HG02759 (cell line): ENCODE results near the gene SHOX.
"Not testable (repeated sequence)": the region's sequence is repeated elsewhere in the genome, so short reads cannot be mapped to it uniquely, and the experiment has no call there.

ENCODE experiments used
- ATAC-seq: cut with Tn5 transposase; IDR thresholded peaks from one replicate; pipeline ENCODE4 v1.9.1; 2021; ENCODE audit warnings: mild to moderate bottlenecking, moderate library complexity; ENCODE audit not compliant: unreplicated experiment

SHOX gene

DNA sequence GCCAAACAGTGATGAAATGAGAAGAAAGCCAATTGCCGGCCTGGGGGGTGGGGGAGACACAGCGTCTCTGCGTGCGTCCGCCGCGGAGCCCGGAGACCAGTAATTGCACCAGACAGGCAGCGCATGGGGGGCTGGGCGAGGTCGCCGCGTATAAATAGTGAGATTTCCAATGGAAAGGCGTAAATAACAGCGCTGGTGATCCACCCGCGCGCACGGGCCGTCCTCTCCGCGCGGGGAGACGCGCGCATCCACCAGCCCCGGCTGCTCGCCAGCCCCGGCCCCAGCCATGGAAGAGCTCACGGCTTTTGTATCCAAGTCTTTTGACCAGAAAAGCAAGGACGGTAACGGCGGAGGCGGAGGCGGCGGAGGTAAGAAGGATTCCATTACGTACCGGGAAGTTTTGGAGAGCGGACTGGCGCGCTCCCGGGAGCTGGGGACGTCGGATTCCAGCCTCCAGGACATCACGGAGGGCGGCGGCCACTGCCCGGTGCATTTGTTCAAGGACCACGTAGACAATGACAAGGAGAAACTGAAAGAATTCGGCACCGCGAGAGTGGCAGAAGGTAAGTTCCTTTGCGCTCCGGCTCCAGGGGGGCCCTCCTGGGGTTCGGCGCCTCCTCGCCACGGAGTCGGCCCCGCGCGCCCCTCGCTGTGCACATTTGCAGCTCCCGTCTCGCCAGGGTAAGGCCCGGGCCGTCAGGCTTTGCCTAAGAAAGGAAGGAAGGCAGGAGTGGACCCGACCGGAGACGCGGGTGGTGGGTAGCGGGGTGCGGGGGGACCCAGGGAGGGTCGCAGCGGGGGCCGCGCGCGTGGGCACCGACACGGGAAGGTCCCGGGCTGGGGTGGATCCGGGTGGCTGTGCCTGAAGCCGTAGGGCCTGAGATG is at the start of gene SHOX:
Gene SHOX, plus strand, starts transcription at position 180 of the 885 bp plus-strand sequence. Its CDS starts 107 bp downstream, at position 287.
- no peak for ATAC-seq

DNA sequence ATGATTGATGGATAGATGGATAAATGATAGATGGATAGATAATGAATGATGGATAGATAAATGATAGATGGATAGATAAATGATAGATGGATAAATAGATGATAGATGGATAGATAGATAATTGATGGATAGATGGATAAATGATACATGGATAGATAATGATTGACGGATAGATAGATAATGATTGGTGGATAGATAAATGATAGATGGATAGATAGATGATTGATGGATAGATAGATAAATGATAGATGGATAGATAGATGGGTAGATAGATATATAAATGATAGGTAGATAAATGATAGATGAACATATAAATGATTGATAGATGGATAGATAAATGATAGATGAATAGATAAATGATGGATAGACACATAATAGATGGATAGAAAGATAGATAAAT is 49.5 kb upstream of the SHOX start:
- no peak for ATAC-seq

GRCh38 chrX:581720-582298 is 48.8 kb upstream of the SHOX start:
- ATAC-seq = no peak

DNA sequence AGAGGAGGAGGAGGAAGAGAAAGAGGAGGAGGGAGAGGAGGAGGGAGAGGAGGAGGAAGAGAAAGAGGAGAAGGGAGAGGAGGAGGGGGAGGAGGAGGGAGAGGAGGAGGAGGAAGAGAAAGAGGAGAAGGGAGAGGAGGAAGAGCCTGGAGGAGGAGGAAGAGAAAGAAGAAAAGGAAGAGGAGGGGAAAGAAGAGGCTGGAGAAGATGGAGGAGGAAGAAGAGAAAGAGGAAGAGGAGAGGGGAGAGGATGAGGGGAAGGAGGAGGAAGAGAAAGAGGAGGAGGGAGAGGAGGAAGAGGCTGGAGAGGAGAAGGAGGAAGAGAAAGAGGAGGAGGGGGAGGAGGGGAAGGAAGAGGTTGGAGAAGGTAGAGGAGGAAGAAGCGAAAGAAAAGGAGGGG is 46.0 kb upstream of the SHOX start:
- ATAC-seq = no peak

DNA sequence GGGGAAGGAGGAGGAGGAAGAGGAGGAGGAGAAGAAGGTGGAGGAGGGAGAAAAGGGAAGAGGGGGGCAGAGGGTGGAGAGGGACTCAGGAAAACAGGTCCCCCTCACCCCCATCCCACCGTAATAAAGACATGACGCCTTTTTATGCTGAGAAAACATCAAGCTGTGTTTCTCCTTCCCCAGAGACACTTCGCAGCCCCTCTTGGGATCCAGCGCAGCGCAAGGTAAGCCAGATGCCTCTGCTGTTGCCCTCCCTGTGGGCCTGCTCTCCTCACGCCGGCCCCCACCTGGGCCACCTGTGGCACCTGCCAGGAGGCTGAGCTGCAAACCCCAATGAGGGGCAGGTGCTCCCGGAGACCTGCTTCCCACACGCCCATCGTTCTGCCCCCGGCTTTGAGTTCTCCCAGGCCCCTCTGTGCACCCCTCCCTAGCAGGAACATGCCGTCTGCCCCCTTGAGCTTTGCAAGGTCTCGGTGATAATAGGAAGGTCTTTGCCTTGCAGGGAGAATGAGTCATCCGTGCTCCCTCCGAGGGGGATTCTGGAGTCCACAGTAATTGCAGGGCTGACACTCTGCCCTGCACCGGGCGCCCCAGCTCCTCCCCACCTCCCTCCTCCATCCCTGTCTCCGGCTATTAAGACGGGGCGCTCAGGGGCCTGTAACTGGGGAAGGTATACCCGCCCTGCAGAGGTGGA is 45.3 kb upstream of the SHOX start:
- ATAC-seq = no peak

DNA sequence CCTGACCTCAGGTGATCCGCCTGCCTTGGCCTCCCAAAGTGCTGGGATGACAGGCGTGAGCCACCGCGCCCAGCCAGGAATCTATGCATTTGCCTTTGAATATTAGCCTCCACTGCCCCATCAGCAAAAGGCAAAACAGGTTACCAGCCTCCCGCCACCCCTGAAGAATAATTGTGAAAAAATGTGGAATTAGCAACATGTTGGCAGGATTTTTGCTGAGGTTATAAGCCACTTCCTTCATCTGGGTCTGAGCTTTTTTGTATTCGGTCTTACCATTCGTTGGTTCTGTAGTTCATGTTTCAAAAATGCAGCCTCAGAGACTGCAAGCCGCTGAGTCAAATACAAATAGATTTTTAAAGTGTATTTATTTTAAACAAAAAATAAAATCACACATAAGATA is 44.2 kb upstream of the SHOX start:
- ATAC-seq = no peak

- not testable (repeated sequence) for ATAC-seq
Measured at GRCh38 chrX:589261-589660, 41.3 kb upstream of the SHOX start.

DNA sequence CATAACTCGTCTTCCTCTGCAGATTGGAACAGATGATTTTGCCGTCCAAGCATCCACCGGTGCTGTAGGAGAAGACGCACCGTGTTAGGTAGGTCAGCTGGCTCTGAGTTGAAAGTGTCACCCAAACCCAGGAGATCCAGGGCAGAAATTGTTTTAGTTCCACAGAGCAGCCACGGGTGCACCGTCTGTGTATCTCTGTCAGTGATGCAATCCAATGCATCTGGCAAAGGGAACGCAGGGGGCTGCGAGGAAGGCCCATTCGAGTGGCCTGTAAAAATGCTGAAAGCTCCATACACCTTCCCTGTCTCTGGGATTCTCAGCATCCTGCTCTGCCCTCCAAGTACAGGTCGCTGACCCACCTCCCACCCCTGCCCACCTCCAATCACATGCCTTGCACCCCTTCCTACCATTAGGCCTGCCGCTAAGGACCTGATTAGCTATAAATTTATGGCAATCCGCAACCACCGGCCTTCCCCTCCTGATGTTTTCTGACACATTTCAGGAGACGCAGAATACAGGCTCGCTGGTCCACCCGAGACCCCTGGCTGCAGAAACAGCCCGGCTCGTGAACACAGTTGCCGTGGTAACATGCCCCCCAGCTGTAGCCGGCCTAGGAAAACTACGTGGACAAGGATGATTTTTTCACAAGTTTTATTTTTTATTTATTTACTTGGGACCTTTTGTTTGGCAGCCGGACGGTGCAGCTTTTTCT is 39.7 kb upstream of the SHOX start:
- no peak for ATAC-seq

GRCh38 chrX:599837-600715 is 30.5 kb upstream of the SHOX start:
- ATAC-seq = no peak

GRCh38 chrX:603029-603428 is 27.6 kb upstream of the SHOX start:
- ATAC-seq = not testable (repeated sequence)

DNA sequence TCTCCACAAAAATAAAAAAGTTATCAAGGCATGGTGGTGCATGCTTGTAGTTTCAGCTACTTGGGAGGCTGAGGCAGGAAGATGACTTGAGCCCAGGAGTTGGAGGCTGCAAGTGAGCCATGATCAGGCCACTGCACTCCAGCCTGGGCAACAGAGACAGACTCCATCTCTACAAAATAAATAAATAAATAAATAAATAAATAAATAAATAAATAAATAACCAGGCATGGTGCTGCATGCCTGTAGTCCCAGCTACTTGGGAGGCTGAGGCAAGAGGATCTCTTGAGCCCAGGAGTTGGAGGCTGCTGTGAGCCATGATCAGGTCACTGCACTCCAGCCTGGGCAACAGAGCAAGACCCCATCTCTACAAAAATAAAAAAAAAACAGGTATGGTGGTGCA is 26.0 kb upstream of the SHOX start:
- not testable (repeated sequence) for ATAC-seq

DNA sequence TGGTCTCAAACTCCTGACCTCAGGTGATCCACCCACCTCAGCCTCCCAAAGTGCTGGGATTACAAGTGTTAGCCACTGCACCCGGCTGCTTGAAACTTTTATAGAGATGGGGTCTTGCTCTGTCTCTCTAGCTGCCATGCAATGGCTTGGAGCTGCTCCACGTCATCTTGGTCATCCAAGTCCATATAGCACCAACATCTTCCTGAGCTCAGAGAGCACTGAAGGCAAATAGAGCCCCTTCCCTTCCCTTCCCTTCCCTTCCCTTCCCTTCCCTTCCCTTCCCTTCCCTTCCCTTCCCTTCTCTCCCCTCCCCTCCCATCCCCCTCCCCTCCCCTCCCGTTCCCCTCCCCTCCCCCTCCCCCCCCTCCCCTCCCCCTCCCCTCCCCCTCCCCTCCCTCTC is 22.5 kb upstream of the SHOX start:
- ATAC-seq = not testable (repeated sequence)

DNA sequence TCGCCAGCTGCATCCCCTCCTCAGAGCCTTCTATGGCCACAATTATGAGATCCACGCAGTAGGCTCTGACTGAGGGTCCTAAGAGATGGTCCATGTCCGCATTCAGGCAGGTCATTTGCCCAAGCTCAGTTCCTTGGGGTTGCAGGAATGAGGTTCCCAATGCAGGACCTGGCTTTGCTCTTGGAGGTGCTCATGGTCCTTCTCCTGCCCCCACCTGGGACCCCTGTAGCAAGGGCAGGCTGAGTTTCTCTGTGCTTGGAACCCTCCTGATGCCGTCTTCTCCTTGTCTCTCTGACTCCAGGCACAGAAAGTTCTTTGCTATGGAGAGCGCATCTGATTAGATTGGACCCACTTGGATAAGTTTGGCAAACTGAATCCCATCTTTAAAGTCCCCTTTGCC is 16.5 kb upstream of the SHOX start:
- ATAC-seq = no peak

DNA sequence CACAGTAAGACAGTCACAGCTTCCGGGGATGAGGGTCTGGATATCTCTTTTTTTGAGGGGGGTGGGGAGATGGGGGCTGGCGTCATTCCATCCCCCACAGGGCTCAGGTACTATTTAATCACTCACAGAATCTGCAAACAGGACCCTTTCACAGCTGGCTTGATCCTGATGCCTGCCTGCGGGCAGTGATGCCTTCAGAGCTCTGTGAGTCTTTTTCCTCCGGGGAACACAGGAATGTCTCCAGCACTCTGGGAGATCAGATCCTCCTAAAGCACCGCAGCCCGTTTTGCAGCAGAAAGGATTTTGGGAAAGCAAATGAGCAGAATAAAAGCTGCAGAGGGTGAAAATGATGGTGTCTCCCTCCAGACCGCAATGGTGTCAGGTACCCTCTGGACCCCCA is 13.2 kb upstream of the SHOX start:
- no peak for ATAC-seq

DNA sequence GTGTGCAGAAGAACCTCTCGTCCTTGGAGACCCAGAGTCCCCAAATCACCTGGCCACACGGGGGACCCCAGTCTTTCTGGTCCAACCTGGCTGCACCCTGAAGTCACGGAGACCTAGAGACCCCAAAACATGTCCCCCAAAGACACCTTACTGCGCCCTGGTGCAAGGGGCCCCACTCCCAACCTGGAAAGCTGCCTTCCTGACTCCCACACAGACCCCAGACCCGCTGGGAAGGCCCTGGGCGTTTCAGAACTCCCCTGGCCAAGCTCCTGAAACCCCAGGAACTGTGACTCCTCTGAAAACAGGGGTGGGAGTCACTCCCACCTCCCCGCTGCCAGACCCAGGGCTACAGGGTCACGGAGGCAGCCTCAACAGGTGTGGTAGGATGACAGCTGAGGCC is 12.7 kb upstream of the SHOX start:
- no peak for ATAC-seq

GRCh38 chrX:618304-618703 is 12.3 kb upstream of the SHOX start:
- not testable (repeated sequence) for ATAC-seq

DNA sequence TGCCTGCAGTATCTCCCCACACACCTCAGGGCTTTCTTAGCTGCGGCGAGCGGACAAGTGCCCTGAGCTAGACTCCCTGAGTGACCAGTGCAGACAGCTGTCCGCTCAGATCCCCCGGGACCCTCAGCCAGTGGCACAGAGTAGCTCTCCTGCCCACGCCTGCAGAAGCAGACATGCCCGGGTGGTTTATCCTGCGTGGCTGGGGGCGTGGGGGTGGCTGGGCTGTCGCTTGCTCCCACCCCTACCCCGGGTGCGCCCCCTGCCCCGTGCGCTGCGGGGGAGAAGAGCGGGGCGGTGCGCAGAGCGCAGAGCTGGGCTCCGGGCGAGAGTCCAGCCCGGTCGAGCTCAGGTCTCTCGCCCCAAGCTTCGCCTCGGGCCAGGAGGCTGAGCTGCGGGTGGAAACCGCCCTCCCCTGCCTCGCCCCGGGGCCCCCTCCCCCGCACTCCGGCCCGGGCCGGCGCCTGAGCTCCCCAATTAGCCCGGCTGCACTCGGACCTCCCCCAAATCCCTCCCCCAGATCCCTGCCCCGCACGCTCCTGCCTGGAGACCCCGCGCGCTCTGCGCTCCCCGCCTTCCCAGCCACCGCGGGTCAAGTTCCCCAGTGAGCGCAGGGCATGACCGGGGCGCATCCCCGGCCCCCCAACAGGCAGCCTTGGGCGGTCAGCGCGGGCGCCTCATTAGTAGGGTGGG is 11.7 kb upstream of the SHOX start:
- no peak for ATAC-seq

- no peak for ATAC-seq
Measured at GRCh38 chrX:619451-619811, 11.2 kb upstream of the SHOX start.

GRCh38 chrX:619812-620531 is 10.6 kb upstream of the SHOX start:
- no peak for ATAC-seq
